Astrocyte (in vitro differentiated cells and primary cell): ENCODE measurements around the gene POLG2.

Experiments
- CTCF ChIP-seq: IDR thresholded peaks from 2 replicates; pipeline ENCODE4 v1.5.1; 2011; ENCODE audit warnings: low read depth, mild to moderate bottlenecking, inconsistent platforms, low read length, moderate library complexity; ENCODE audit not compliant: insufficient read depth
- EZH2 ChIP-seq: IDR thresholded peaks from 2 replicates; pipeline ENCODE4 v1.6.1; 2012; ENCODE audit warnings: mild to moderate bottlenecking, low read length, inconsistent platforms; ENCODE audit not compliant: insufficient read depth

- TF ChIP-seq CTCF = no peak
- no peak for TF ChIP-seq EZH2
Measured at GRCh38 chr17:64535357-64535756, 38.5 kb upstream of the POLG2 start.
